ENCODE measurements around the gene UNC45A.
"Not testable (repeated sequence)": the region's sequence is repeated elsewhere in the genome, so short reads cannot be mapped to it uniquely, and the experiment has no call there.

DNA sequence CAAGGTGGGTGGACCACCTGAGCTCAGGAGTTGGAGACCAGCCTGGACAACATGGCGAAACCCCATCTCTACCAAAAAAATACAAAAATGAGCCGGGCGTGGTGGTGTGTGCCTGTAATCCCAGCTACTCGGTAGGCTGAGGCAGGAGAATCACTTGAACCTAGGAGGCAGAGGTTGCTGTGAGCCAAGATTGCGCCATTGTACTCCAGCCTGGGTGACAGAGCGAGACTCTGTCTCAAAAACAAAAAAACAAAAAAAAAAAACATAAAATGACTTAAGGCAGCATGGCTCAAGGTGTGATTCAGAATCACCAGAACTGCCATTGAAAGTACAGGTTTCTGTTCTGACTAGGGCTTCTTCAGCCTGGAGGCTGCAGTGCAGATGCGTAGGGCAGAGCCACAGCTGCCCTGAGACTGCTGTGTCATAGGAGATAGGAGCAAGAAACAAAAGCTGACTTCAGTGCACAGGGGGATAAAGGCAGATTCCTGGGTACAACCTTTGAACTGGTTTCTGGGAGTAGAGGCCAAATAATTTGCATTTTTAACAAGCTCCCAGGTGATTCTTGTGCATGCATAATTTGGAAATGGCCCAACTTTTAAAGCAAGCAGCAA, 12.3 kb upstream of the UNC45A start:
- TF ChIP-seq, protein P1, sequence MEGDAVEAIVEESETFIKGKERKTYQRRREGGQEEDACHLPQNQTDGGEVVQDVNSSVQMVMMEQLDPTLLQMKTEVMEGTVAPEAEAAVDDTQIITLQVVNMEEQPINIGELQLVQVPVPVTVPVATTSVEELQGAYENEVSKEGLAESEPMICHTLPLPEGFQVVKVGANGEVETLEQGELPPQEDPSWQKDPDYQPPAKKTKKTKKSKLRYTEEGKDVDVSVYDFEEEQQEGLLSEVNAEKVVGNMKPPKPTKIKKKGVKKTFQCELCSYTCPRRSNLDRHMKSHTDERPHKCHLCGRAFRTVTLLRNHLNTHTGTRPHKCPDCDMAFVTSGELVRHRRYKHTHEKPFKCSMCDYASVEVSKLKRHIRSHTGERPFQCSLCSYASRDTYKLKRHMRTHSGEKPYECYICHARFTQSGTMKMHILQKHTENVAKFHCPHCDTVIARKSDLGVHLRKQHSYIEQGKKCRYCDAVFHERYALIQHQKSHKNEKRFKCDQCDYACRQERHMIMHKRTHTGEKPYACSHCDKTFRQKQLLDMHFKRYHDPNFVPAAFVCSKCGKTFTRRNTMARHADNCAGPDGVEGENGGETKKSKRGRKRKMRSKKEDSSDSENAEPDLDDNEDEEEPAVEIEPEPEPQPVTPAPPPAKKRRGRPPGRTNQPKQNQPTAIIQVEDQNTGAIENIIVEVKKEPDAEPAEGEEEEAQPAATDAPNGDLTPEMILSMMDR (IDR thresholded peaks at IDR 0.05; ENCODE audit: low read length) = not testable (repeated sequence)
- TF ChIP-seq EZH2 (IDR thresholded peaks at IDR 0.05; ENCODE audit: borderline replicate concordance, low read length) = not testable (repeated sequence)

Data from OCI-LY1 (cell line).